GM10266 (cell line): ENCODE data around the gene ZNF735.
A peak's percentile ranks its signal among the peaks of the same experiment; 100 is the strongest.
"Not testable (repeated sequence)": the region's sequence is repeated elsewhere in the genome, so short reads cannot be mapped to it uniquely, and the experiment has no call there.

Experiments
- DNase-seq: peaks from one replicate; pipeline ENCODE4 v3.0.0; 2012; ENCODE audit errors: extremely low spot score
- TF ChIP-seq, protein P1 (sequence below): IDR thresholded peaks from 2 replicates; pipeline ENCODE4 v1.5.1; 2012; ENCODE audit warnings: mild to moderate bottlenecking, low read depth; ENCODE audit not compliant: control insufficient read depth, insufficient read depth; ENCODE audit errors: missing control alignments

The ZNF735 gene

GRCh38 chr7:64206903-64207302, at the start of gene ZNF735:
Gene ZNF735, plus strand, starts transcription at chr7:64207203. Its CDS starts 0 bp downstream, at chr7:64207203.
- TF ChIP-seq, protein P1, sequence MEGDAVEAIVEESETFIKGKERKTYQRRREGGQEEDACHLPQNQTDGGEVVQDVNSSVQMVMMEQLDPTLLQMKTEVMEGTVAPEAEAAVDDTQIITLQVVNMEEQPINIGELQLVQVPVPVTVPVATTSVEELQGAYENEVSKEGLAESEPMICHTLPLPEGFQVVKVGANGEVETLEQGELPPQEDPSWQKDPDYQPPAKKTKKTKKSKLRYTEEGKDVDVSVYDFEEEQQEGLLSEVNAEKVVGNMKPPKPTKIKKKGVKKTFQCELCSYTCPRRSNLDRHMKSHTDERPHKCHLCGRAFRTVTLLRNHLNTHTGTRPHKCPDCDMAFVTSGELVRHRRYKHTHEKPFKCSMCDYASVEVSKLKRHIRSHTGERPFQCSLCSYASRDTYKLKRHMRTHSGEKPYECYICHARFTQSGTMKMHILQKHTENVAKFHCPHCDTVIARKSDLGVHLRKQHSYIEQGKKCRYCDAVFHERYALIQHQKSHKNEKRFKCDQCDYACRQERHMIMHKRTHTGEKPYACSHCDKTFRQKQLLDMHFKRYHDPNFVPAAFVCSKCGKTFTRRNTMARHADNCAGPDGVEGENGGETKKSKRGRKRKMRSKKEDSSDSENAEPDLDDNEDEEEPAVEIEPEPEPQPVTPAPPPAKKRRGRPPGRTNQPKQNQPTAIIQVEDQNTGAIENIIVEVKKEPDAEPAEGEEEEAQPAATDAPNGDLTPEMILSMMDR, result no peak
- no peak for DNase-seq

- not testable (repeated sequence) for DNase-seq
These were observed 36.0 kb upstream of the ZNF735 start for GRCh38 chr7:64170974-64171373.

DNA sequence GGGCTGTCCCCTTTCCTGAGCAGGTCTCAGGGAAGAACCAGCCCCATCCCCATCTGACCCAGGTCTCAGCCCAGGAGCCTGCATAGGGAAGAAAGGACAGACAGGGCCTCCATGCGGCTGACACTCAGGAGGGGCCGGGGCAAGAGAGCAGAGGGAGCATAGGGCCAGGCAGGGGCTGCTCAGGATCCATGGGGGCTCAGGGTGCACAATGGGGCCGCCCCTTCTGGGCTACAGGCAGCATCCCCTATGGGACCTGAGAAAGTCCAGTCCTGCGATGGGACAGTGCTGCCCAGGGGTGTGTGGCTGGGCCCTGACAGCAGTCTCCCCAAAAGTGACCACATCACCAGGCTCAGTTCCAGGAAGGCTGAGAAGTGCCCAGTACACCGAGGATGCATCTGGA, 32.7 kb upstream of the ZNF735 start:
- no peak for DNase-seq
- TF ChIP-seq, protein P1, result no peak

DNA sequence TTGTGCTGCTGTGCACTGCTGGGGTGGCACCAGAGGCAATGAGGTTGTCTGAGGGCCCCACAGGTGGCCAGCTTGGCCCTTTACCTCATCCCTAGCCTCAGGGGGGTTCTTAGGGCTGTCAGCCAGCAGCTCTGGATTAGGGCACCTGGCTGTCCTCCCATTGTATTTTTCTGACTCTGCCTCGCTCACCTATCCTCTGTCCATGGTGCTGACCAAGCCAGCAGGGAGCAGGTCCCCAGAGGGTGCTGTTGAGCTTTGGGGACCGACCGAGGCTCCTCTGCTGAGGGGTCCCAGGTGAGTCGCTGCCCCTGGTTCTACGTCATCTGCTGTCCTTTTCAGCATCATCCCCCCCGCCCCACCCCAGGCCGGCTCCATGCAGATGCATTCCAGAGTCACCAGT, 32.1 kb upstream of the ZNF735 start:
- DNase-seq, result no peak
- TF ChIP-seq, protein P1, result no peak

GRCh38 chr7:64180989-64181388, 26.0 kb upstream of the ZNF735 start:
- TF ChIP-seq, protein P1, result peak; percentile 29
- DNase-seq, result no peak

DNA sequence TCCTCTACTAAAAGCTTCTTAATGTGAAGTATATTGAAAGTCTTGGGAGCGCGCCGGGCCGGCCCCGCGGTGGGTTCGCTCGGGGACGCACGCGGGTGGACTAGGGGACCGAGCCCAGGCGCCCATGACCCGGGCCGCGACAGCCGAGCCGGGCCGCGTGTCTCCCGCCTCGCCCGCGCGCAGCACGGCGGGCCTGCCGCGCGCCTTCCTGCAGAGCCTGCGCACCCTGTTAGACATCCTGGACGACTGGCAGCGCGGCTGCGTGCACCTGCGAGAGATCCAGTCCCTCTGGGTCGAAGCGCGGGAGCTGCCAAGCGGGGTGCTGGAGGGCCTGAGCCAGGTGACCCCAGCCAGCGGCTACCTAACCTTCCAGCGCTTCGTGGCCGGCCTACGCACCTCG, 25.4 kb upstream of the ZNF735 start:
- no peak for DNase-seq
- TF ChIP-seq, protein P1, result no peak

GRCh38 chr7:64182036-64182790, 24.8 kb upstream of the ZNF735 start:
- TF ChIP-seq, protein P1, result no peak
- DNase-seq, result no peak
